ENCODE results near the gene CALHM6.
A peak's percentile ranks its signal among the peaks of the same experiment; 100 is the strongest.
"Not testable (repeated sequence)": the region's sequence is repeated elsewhere in the genome, so short reads cannot be mapped to it uniquely, and the experiment has no call there.

The CALHM6 gene

GRCh38 chr6:116472706-116473105 lies 11.5 kb downstream of the CALHM6 start:
- DNase-seq (ENCODE audit: insufficient read length, low spot score): no peak
- no peak for FAIRE-seq

DNA sequence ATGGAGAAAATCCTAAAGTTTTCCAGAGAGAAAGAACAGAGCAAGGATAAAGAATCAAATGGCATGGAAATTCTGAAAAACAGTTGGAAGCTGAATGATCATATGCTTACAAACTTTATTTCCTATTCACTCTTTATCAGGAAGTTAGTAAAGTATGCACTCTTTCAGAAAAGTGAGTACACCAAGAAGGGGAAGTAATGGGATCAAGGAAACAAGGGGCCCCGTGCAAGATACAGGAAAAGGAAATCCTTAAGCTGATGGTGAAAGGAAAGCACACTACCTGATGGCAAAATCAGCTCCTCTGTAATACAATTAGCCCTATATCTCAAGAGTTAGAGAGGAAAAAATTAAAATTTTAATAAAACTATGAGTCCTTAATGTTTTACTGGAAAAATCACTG lies 14.0 kb downstream of the CALHM6 start:
- no peak for FAIRE-seq
- no peak for DNase-seq (ENCODE audit: insufficient read length, low spot score)

DNA sequence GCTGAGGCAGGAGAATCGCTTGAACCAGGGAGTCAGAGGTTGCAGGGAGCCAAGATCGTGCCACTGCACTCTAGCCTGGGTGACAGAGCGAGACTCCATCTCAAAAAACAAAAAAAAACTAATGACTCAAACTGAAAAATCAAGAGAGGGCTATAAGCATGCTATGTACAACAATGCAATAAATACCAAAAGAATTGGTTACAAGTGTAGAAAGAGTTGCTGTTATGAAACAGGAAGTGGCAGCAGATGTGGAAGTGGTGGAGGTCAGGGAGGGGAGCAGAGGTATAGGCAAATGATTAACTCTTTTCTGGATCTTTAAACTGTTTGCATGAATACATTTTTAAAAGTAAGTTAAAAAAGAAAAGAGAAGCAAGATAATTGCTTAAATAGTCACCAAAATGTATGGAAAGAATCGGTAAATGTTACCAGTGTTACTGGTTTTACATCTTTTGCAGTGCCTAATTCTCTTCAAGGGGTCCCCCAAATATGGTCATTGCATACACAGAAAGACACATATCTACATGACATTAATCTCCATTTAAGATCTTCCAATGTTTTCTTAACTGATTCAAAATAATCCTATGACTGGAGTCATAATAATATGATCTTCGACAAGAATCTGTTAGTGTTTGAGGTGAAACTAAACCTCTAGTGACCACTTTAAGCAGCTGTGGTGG lies 15.0 kb downstream of the CALHM6 start:
- DNase-seq (ENCODE audit: insufficient read length, low spot score) (peak; percentile 36), FAIRE-seq (peak; percentile 98)

DNA sequence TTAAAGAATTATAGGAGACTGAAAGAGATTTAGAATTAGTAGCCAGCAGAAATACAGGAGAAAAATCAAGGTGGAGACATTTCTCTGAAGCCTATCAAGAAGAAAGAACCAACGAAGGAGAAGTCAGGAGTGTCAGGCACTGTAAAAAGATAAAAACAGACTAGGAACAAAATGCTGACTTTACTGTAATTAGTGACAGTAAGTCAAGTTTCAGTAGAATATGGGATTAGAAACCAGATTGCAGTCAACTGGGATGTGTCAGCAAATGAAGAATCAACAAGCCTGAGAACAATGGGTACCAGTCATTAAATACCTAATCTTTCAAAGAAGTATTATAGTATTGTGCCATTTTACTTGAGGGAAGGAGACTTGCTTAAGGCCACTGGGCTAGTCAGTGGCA lies 21.6 kb downstream of the CALHM6 start:
- DNase-seq (ENCODE audit: insufficient read length, low spot score): no peak
- FAIRE-seq: no peak

DNA sequence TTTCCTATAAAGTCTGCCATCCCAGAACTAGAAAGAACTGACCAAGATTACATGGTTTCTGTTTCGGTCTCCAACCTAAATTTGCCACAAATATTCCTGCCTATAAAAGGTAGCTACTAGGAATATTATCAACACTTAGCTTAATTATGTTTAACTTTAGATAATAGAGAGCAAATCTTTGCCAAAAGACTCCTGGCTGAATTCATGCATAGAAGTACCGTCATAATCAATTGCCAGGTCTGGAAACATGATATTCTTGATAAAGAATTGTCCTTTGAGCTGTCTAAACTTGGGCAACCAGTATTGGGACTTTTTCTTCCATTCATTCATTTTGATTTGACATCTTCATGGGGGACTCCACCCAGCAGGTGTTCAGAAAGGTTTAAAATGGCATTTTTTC lies 22.4 kb downstream of the CALHM6 start:
- no peak for FAIRE-seq
- DNase-seq (ENCODE audit: insufficient read length, low spot score): no peak

DNA sequence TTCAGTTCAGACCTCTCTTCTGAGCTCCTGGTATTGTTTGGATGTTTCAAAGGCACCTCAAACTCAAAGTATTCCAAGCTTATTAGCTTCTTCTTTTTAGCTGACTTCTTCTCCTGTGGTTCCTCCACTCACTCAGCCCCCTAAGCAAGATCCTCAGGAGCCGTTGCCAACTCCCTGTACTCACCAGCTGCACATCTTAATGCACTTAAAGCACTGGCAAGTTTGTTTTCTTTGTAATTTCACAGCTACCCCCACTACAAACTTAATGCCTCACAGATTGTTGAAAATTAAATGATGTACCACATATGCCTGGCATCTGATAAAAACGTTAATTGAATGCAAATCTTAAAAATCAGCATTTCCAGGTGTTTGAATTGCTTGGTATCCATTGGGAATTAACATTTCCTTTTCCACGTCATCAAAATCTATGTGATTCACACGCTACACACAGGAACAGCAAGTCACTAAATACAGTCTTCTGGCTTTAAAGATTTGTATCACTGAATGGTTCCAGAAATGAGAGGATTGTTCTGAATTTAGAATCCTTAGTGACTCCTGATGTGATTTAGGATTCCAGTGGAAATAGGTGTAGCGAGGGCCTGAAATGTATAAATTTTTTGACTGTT lies 24.5 kb downstream of the CALHM6 start:
- FAIRE-seq (no peak), DNase-seq (ENCODE audit: insufficient read length, low spot score) (no peak)

DNA sequence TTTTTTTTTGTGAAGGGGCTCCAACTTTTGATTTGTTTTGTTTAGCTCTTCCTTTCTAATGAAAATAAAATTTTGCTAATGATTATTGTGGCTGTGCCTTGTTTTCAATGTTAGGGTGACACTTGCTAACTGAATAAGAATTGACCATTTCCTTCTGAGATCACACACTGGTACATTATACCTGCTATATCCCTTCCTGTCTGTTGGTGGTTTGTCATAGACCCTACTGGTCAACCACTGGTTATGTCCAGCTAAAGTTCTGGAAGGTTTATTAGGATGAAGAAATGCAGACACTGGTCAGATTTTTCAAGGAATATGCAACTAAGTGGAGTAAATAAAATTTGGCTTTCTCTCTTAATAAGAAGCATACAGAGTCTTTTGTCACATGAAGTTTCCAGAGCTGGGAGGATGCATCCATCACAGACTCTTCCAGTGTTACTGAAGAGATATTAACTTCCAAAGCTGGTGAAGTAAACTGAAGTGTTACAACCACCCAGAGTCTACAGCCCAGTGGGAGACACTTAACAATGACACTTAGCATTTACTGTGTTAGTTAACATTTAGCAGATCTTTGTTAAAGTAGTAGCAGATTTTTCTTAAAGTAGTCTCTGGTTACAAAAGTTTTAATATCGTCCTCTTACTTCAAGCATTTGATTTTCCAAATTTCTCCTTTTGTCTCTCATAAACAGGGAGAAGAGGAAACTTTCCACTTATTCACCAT lies 30.6 kb downstream of the CALHM6 start:
- no peak for FAIRE-seq
- no peak for DNase-seq (ENCODE audit: insufficient read length, low spot score)

GRCh38 chr6:116492331-116493067 lies 31.3 kb downstream of the CALHM6 start:
- FAIRE-seq (no peak), DNase-seq (ENCODE audit: insufficient read length, low spot score) (no peak)

DNA sequence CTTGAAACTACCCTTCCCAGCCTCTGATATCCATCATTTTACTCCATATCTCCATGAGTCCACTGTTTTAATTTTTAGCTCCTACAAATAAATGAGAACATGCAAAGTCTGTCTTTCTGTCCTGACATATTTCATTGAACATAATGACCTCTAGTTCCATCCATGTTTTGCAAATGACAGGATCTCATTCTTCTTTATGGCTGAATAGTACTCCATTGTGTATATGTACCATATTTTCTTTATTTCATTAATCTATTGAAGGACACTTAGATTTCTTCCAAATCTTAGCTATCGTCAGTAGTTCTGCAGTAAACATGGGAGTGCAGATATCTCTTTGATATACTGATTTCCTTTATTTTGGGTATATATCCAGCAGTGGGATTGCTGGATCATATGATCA lies 34.0 kb downstream of the CALHM6 start:
- FAIRE-seq; DNase-seq (ENCODE audit: insufficient read length, low spot score): not testable (repeated sequence)

- no peak for FAIRE-seq
- DNase-seq (ENCODE audit: insufficient read length, low spot score): no peak
Observed at GRCh38 chr6:116497113-116497676, 36.0 kb downstream of the CALHM6 start.

- DNase-seq (ENCODE audit: insufficient read length, low spot score) (no peak), FAIRE-seq (no peak)
Observed at GRCh38 chr6:116500969-116501433, 39.8 kb downstream of the CALHM6 start.

DNA sequence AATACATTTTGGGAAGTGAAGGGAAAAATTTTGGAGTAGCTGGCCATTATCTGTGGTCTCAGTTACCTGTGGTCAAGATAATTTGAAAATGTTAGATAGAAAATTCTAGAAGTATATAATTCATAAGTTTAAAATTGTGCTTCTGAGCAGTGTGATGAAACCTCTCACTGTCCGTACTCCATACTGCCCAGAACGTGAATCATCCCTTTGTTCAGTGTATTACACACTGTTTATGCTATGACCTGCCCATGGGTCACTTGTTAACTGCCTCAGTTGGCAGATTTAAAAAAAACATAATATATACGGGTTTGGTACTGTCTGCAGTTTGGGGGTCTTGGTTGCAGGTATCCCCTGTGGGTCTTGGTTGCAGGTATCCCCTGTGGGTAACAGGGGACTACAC lies 46.1 kb downstream of the CALHM6 start:
- no peak for FAIRE-seq
- DNase-seq (ENCODE audit: insufficient read length, low spot score): no peak

- DNase-seq (ENCODE audit: insufficient read length, low spot score): no peak
- FAIRE-seq: no peak
Observed at GRCh38 chr6:116508527-116508926, 47.4 kb downstream of the CALHM6 start.

GRCh38 chr6:116511424-116512110 lies 50.4 kb downstream of the CALHM6 start, which contains the start of gene CALHM5:
CALHM5 (plus strand) TSS chr6:116511639; CDS start chr6:116511697, 58 bp downstream.
- FAIRE-seq (peak; percentile 31), DNase-seq (ENCODE audit: insufficient read length, low spot score) (no peak)

- DNase-seq (ENCODE audit: insufficient read length, low spot score) (peak; percentile 3), FAIRE-seq (peak; percentile 80)
Observed at GRCh38 chr6:116512111-116512559, 51.0 kb downstream of the CALHM6 start.

- no peak for FAIRE-seq
- no peak for DNase-seq (ENCODE audit: insufficient read length, low spot score)
Observed at GRCh38 chr6:116512734-116513133, 51.6 kb downstream of the CALHM6 start.

Measured in GM19239 (cell line).